Activated CD4-positive, alpha-beta T cell treated with anti-CD3 and anti-CD28 coated beads, Interleukin-2, amount 10 ng/mL, durations not matched to agents 24 days and 14 days (primary cell): ENCODE data around the gene ADAP1. TPM values are rescaled to one million over a fixed set of nuclear protein-coding genes. Genes with fewer than 3 reads are reported as not detected.
"Not testable (repeated sequence)": the region's sequence is repeated elsewhere in the genome, so short reads cannot be mapped to it uniquely, and the experiment has no call there.

Experiments
- DNase-seq: peaks from one replicate; pipeline ENCODE4 v3.0.0; 2022
- H3K27ac Mint-ChIP-seq: one replicate; pipeline ENCODE4 v1.8.0; 2022; ENCODE audit warnings: mild to moderate bottlenecking, mixed read lengths
- H3K27me3 Mint-ChIP-seq: one replicate; pipeline ENCODE4 v1.8.0; 2022; ENCODE audit warnings: mixed read lengths
- H3K36me3 Mint-ChIP-seq: one replicate; pipeline ENCODE4 v1.8.0; 2022; ENCODE audit warnings: low read depth, mild to moderate bottlenecking, mixed read lengths
- H3K4me1 Mint-ChIP-seq: one replicate; pipeline ENCODE4 v1.8.0; 2021; ENCODE audit warnings: mixed read lengths
- H3K4me3 Mint-ChIP-seq: one replicate; pipeline ENCODE4 v1.8.0; 2022; ENCODE audit warnings: mild to moderate bottlenecking, moderate library complexity, mixed read lengths
- H3K9me3 Mint-ChIP-seq: one replicate; pipeline ENCODE4 v1.8.0; 2021; ENCODE audit warnings: mixed read lengths
- intact Hi-C: fragments of 100-400 bp; cut with micrococcal nuclease; formaldehyde crosslinking; loops from one replicate; pipeline ENCODE4 v1.15.1; 2023
- total RNA-seq: library from RNA; stranded (reverse); gene quantifications from 2 replicates; pipeline ENCODE4 v1.2.3, GENCODE V29; 2022

Gene ADAP1
- total RNA-seq, 1 donor from 2014 or later: 65.9 TPM

- H3K4me1 Mint-ChIP-seq: peaks cover 6% of the 10 kb centered on the region
- peaks cover 14% of the 10 kb centered on the region for H3K36me3 Mint-ChIP-seq
- H3K27ac Mint-ChIP-seq: no peak overlapping the region
- no peak overlapping the region for H3K4me3 Mint-ChIP-seq
- DNase-seq: no peak
- H3K27me3 Mint-ChIP-seq: peaks cover 3% of the 10 kb centered on the region
- H3K9me3 Mint-ChIP-seq: no peaks in the 10 kb centered on the region
- intact Hi-C loops: no loop called here
These were observed 9.0 kb upstream of the ADAP1 start for GRCh38 chr7:963236-964078.

DNA sequence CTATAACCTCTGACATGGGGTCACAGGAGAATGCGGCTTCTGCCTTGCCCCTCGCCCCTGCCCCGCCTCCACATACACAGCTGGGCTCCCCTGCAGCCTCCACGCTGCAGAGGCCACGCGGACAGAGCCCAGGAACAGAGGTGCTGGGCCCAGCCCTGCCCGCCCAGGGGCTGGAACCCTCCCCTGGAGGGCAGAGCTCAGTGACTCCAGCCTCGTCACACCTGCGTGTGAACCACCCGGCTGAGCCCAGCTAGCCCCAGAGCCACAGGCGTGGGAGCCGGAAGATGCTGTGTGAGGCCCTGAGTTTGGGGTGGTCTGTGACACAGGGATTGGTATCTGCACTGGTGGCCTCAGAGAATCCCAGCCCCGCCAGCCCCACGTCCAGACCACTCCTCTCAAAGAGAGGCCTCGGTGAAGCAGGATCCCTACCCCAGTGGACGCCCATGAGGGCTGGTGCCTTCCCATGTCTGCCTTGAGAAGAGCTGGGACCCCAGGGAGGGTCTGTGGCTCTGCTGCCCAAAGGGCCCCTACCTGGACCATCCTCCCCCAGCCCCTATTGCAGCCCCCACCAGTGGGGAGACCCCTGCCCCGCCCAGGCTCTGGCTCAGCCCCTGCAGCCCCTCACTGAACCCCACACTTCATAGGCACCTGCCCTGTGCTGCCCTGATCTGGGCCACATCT is 8.1 kb upstream of the ADAP1 start:
- no peak for DNase-seq
- intact Hi-C loops: no loop called here
- H3K4me3 Mint-ChIP-seq: no peak overlapping the region
- peaks cover 5% of the 10 kb centered on the region for H3K4me1 Mint-ChIP-seq
- H3K36me3 Mint-ChIP-seq: peaks cover 7% of the 10 kb centered on the region
- no peaks in the 10 kb centered on the region for H3K9me3 Mint-ChIP-seq
- peaks cover 3% of the 10 kb centered on the region for H3K27me3 Mint-ChIP-seq
- H3K27ac Mint-ChIP-seq: no peak overlapping the region

GRCh38 chr7:961546-962400 is 7.3 kb upstream of the ADAP1 start:
- Mint-ChIP-seq H3K4me3 (no peak overlapping the region), H3K9me3 (no peaks in the 10 kb centered on the region), H3K36me3 (peaks cover 1% of the 10 kb centered on the region), H3K27me3 (peaks cover 3% of the 10 kb centered on the region), H3K4me1 (peaks cover 5% of the 10 kb centered on the region), H3K27ac (no peak overlapping the region)
- intact Hi-C loops: no loop called here
- no peak for DNase-seq

GRCh38 chr7:960972-961371 is 6.5 kb upstream of the ADAP1 start:
- H3K4me1 Mint-ChIP-seq, H3K27ac Mint-ChIP-seq, intact Hi-C loops, H3K9me3 Mint-ChIP-seq, H3K36me3 Mint-ChIP-seq, DNase-seq, H3K4me3 Mint-ChIP-seq, H3K27me3 Mint-ChIP-seq: not testable (repeated sequence)

DNA sequence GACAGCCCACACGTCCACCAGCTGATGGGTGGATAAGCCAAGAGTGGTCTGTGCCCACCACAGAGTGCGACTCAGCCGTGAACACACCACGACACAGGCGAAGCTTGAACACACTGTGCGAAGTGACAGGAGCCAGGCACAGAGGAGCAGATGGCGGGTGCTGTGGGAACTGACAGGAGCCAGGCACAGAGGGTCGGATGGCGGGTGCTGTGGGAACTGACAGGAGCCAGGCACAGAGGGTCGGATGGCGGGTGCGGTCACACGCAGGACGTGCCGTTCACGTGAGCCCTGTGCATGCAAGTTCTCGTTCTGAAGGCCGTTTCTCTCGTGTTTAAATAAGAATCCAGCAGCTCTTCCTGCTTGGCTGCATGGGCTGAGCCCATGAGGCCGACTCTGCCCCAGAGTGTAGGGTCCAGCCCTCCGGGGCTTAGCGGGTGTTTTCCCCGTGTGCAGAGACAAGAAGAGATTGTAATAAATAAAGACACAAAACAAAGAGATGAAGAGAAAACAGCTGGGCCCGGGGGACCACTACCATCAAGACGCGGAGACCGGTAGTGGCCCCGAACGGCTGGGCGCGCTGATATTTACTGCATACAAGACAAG is 5.9 kb upstream of the ADAP1 start:
- Mint-ChIP-seq H3K27ac (no peak overlapping the region), H3K4me3 (no peak overlapping the region), H3K27me3 (peaks cover 8% of the 10 kb centered on the region), H3K4me1 (peaks cover 2% of the 10 kb centered on the region), H3K36me3 (no peaks in the 10 kb centered on the region), H3K9me3 (no peaks in the 10 kb centered on the region)
- no peak for DNase-seq
- intact Hi-C loops: no loop called here

DNA sequence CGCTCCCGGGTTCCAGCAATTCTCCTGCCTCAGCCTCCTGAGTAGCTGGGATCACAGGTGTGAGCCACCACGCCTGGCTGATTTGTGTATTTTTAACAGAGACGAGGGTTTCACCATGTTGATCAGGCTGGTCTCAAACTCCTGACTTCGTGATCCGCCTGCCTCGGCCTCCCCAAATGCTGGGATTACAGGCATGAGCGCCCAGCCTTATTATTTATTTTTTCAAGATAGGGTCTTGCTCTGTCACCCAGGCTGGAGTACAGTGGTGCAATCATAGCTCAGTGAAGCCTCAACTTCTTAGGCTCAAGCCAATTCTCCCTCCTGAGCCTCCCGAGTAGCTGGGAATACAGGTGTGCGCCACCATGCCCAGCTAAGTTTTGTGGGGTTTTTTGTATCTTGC is 5.3 kb upstream of the ADAP1 start:
- intact Hi-C loops: loop anchor here (5.0 kb wide), 1 partner anchor 37 kb away; no protein-coding TSS in a partner anchor
- not testable (repeated sequence) for H3K27ac Mint-ChIP-seq, H3K4me3 Mint-ChIP-seq

DNA sequence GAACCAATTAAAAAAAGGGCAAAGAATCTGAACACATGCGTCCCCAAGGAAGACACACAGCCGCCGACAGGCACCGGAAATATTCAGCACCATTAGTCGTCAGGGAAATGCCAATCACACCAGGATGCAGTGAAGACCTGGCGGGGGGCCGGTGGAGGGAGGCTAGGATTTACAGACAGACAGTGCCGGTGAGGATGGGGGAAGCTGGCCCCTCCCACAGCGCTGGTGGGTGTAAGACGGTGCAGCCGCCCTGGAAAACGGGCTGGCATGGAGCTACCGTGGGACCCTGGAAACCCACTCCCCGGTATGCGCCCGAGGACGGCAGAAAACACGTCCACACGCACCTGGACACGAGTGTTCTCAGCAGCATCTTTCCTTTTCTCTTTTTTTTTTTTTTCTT is 4.8 kb upstream of the ADAP1 start:
- no peak for DNase-seq
- peaks cover 3% of the 10 kb centered on the region for H3K4me1 Mint-ChIP-seq
- intact Hi-C loops: loop anchor here (5.0 kb wide), 1 partner anchor 37 kb away; no protein-coding TSS in a partner anchor
- H3K4me3 Mint-ChIP-seq: no peak overlapping the region
- no peaks in the 10 kb centered on the region for H3K9me3 Mint-ChIP-seq
- H3K36me3 Mint-ChIP-seq: no peaks in the 10 kb centered on the region
- H3K27ac Mint-ChIP-seq: no peak overlapping the region
- peaks cover 10% of the 10 kb centered on the region for H3K27me3 Mint-ChIP-seq

More for the DNA sequence above, 5.3 kb upstream of the ADAP1 start:
- H3K9me3 Mint-ChIP-seq, H3K36me3 Mint-ChIP-seq, H3K4me1 Mint-ChIP-seq, DNase-seq: not testable (repeated sequence)
- H3K27me3 Mint-ChIP-seq: peaks cover 10% of the 10 kb centered on the region

DNA sequence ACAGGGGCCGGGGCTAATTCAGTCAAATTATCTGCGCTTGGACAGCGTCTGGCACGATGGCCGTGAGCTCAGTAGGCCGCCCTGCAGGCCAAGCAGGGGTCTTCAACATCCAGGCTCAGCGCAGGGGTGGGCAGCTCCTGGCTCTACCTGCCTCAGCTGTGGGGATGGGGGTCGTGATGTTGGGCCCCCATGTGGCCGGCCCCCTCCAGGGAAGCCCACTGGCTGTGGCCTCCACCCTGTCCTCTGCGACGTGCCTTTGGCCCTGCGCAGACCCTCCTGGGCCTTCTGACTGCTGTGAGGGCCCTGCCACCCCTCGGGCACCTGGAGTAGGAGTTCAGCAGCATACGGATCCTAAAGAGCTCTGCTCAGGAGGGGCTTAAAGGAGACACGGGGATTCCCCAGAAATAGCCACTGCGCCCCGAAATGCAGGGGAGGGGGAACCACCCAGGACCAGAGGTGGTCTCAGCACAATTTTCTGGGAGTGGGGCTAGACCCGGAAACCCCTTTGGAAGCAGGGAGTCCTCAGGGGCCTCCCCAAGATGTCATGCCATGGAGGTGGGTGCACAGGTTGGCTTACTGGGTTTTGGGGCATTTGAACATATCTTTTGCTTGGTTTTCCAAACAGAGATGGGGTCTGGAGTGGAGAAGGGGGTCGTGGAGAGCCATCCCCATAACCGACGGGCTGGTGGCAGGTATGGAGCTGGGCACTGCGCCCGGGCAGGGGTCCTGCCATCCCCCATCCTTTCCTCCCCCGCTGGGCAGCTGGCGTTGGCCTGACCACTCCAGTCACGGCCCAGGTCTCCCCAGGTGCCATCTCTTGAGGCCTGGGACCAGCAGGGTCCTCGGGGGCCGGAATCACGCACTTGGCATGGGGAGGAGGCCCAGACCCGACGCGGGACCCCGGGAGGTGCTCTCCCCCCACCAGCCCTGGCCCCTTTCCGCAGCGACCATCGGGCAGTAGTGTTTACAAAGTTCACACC is 4.0 kb upstream of the ADAP1 start:
- Mint-ChIP-seq H3K27ac (no peak overlapping the region), H3K9me3 (no peaks in the 10 kb centered on the region), H3K36me3 (no peaks in the 10 kb centered on the region), H3K4me1 (peaks cover 2% of the 10 kb centered on the region), H3K27me3 (peaks cover 8% of the 10 kb centered on the region), H3K4me3 (no peak overlapping the region)
- no peak for DNase-seq
- intact Hi-C loops: loop anchor here (5.0 kb wide), 1 partner anchor 36 kb away; no protein-coding TSS in a partner anchor

GRCh38 chr7:957418-958220 is 3.1 kb upstream of the ADAP1 start:
- Mint-ChIP-seq H3K4me1 (peaks cover 2% of the 10 kb centered on the region), H3K9me3 (no peaks in the 10 kb centered on the region), H3K27ac (no peak overlapping the region), H3K27me3 (peaks cover 8% of the 10 kb centered on the region), H3K4me3 (no peak overlapping the region), H3K36me3 (no peaks in the 10 kb centered on the region)
- no peak for DNase-seq
- intact Hi-C loops: loop anchor here (5.0 kb wide), 1 partner anchor 35 kb away; no protein-coding TSS in a partner anchor

GRCh38 chr7:956031-956430 is 1.6 kb upstream of the ADAP1 start:
- no peak overlapping the region for H3K27ac Mint-ChIP-seq
- H3K4me1 Mint-ChIP-seq: peaks cover 2% of the 10 kb centered on the region
- peak overlapping the region; percentile 39 for H3K4me3 Mint-ChIP-seq
- intact Hi-C loops: loop anchor here (5.0 kb wide), 1 partner anchor 34 kb away; no protein-coding TSS in a partner anchor
- H3K9me3 Mint-ChIP-seq: no peaks in the 10 kb centered on the region
- no peaks in the 10 kb centered on the region for H3K36me3 Mint-ChIP-seq
- peaks cover 8% of the 10 kb centered on the region for H3K27me3 Mint-ChIP-seq
- no peak for DNase-seq

DNA sequence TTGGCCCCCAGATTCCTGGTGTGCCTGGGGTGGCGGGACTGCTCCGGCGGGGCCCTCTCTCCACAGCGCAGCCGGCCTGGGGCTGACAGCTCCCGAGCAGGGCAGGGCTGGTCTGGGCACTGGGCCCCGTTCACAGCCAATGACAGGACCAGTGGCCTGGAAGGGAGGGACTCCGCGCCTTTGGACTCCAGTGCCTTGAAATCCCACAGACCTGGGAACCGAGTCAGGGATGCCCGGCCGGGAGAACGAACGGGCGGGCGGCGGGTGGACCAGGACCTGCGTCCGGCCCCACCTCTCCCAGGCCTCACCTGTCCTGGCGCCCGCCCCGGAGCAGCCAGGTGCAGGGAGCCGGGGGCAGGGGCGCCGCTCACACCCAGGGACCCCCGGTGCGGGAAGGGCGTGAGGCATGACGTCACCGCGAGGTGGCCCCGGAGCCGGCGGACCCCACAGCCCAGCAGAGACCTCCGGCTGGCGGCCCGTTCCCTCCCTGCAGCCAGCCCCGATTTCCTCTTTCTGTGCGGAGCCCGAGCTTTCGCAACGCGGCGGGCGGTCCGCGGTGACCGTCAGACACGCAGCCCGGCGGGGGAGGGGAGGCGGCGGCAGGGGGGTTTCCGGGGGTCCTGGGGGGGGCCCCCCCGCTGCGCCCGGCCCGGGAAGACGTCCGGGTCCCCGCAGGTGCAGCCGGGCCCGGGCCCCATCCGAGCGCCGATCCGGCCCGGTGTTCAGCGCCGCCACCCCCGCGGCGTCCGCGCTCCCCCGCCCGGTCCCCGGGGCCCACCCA is 743 bp downstream of the ADAP1 start:
- Mint-ChIP-seq H3K27me3 (peaks cover 8% of the 10 kb centered on the region), H3K4me3 (peak overlapping the region; percentile 65), H3K4me1 (peaks cover 5% of the 10 kb centered on the region), H3K36me3 (peaks cover 2% of the 10 kb centered on the region), H3K9me3 (no peaks in the 10 kb centered on the region), H3K27ac (no peak overlapping the region)
- intact Hi-C loops: loop anchor here (1.0 to 2.0 kb wide), 2 partner anchors 21 to 44 kb away; partner anchors contain the start of gene COX19
- DNase-seq: peak; percentile 74
